Activated naive CD4-positive, alpha-beta T cell treated with anti-CD3 and anti-CD28 coated beads, Interleukin-2, amount 50 U/mL, for 72 hours (primary cell): ENCODE measurements around the gene HSPBAP1. TPM values are rescaled to one million over a fixed set of nuclear protein-coding genes. Genes with fewer than 3 reads are reported as not detected.

Source experiments
- total RNA-seq, 2 donors: library from RNA; stranded (reverse); gene quantifications; one replicate each; pipeline ENCODE4 v1.2.3, GENCODE V29; 2022

The HSPBAP1 gene
- total RNA-seq, 2 donors from 2014 or later = 5.3 to 6.6 TPM

Other genes with a start within 250 kb of the HSPBAP1 start
- gene PARP9, start 229.5 kb downstream of the HSPBAP1 start, total RNA-seq = 10 to 100 TPM; 26.9 to 70.1 TPM
- 10 to 100 TPM; 30.4 to 65.2 TPM for gene DTX3L, start 229.5 kb downstream of the HSPBAP1 start, total RNA-seq
- 10 to 100 TPM; 13.8 to 23.5 TPM for gene PARP15, start 216.2 kb downstream of the HSPBAP1 start, total RNA-seq
- gene PARP14, start 113.0 kb downstream of the HSPBAP1 start, total RNA-seq = 10 to 100 TPM; 56.0 to 69.3 TPM
- gene SLC49A4, start 1.2 kb upstream of the HSPBAP1 start, total RNA-seq = 1 to 10 TPM; 1.3 to 1.8 TPM
- not detected for gene SEMA5B, start 233.9 kb upstream of the HSPBAP1 start, total RNA-seq